Astrocyte of the spinal cord (primary cell): ENCODE results near the gene APOA1.

ENCODE experiments used
- DNase-seq: peaks from one replicate; pipeline ENCODE4 v3.0.0; 2011; ENCODE audit warnings: low read depth, low spot score
- H3K4me3 ChIP-seq: 2 replicates; pipeline ENCODE4 v1.5.1; 2011; ENCODE audit warnings: low read depth, mild to moderate bottlenecking, low read length, moderate library complexity
- in situ Hi-C: cut with HindIII; loops from 2 replicates; pipeline ENCODE4 v1.10.0; 2017; ENCODE audit warnings: low sequenced_read_pairs
- TF ChIP-seq, protein P1 (sequence below): IDR thresholded peaks from 2 replicates; pipeline ENCODE4 v1.5.1; 2012; ENCODE audit warnings: low read depth, mild to moderate bottlenecking, low read length, inconsistent platforms

APOA1 gene

DNA sequence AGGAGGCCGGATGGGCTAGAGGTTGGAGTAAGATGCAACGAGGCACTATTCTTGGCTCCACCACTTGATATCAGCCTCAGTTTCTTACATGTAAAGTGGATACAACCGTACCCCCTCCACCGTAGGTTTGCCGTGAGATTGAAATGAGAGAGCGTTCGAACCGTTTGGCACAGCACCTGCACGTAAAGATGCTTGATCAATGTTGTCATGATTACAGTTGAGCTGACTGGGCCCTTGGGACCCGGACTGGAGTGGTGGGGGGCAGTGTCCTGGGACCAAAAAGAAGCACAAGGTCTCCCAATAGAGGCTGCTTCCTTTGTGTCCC lies 4.0 kb downstream of the APOA1 start:
- in situ Hi-C loops: no loop called here
- TF ChIP-seq, protein P1, sequence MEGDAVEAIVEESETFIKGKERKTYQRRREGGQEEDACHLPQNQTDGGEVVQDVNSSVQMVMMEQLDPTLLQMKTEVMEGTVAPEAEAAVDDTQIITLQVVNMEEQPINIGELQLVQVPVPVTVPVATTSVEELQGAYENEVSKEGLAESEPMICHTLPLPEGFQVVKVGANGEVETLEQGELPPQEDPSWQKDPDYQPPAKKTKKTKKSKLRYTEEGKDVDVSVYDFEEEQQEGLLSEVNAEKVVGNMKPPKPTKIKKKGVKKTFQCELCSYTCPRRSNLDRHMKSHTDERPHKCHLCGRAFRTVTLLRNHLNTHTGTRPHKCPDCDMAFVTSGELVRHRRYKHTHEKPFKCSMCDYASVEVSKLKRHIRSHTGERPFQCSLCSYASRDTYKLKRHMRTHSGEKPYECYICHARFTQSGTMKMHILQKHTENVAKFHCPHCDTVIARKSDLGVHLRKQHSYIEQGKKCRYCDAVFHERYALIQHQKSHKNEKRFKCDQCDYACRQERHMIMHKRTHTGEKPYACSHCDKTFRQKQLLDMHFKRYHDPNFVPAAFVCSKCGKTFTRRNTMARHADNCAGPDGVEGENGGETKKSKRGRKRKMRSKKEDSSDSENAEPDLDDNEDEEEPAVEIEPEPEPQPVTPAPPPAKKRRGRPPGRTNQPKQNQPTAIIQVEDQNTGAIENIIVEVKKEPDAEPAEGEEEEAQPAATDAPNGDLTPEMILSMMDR: no peak
- H3K4me3 ChIP-seq: no peak overlapping the region
- DNase-seq: no peak

DNA sequence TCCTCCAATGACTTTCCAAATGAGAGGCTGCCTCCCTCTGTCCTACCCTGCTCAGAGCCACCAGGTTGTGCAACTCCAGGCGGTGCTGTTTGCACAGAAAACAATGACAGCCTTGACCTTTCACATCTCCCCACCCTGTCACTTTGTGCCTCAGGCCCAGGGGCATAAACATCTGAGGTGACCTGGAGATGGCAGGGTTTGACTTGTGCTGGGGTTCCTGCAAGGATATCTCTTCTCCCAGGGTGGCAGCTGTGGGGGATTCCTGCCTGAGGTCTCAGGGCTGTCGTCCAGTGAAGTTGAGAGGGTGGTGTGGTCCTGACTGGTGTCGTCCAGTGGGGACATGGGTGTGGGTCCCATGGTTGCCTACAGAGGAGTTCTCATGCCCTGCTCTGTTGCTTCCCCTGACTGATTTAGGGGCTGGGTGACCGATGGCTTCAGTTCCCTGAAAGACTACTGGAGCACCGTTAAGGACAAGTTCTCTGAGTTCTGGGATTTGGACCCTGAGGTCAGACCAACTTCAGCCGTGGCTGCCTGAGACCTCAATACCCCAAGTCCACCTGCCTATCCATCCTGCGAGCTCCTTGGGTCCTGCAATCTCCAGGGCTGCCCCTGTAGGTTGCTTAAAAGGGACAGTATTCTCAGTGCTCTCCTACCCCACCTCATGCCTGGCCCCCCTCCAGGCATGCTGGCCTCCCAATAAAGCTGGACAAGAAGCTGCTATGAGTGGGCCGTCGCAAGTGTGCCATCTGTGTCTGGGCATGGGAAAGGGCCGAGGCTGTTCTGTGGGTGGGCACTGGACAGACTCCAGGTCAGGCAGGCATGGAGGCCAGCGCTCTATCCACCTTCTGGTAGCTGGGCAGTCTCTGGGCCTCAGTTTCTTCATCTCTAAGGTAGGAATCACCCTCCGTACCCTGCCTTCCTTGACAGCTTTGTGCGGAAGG lies 4.8 kb downstream of the APOA1 start:
- TF ChIP-seq, protein P1: no peak
- no peak overlapping the region for H3K4me3 ChIP-seq
- DNase-seq: no peak
- in situ Hi-C loops: no loop called here

DNA sequence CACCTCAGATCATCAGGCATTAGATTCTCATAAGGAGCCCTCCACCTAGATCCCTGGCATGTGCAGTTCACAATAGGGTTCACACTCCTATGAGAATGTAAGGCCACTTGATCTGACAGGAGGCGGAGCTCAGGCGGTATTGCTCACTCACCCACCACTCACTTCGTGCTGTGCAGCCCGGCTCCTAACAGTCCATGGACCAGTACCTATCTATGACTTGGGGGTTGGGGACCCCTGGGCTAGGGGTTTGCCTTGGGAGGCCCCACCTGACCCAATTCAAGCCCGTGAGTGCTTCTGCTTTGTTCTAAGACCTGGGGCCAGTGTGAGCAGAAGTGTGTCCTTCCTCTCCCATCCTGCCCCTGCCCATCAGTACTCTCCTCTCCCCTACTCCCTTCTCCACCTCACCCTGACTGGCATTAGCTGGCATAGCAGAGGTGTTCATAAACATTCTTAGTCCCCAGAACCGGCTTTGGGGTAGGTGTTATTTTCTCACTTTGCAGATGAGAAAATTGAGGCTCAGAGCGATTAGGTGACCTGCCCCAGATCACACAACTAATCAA lies 5.6 kb downstream of the APOA1 start:
- in situ Hi-C loops: no loop called here
- DNase-seq: no peak
- TF ChIP-seq, protein P1: no peak
- H3K4me3 ChIP-seq: no peak overlapping the region

DNA sequence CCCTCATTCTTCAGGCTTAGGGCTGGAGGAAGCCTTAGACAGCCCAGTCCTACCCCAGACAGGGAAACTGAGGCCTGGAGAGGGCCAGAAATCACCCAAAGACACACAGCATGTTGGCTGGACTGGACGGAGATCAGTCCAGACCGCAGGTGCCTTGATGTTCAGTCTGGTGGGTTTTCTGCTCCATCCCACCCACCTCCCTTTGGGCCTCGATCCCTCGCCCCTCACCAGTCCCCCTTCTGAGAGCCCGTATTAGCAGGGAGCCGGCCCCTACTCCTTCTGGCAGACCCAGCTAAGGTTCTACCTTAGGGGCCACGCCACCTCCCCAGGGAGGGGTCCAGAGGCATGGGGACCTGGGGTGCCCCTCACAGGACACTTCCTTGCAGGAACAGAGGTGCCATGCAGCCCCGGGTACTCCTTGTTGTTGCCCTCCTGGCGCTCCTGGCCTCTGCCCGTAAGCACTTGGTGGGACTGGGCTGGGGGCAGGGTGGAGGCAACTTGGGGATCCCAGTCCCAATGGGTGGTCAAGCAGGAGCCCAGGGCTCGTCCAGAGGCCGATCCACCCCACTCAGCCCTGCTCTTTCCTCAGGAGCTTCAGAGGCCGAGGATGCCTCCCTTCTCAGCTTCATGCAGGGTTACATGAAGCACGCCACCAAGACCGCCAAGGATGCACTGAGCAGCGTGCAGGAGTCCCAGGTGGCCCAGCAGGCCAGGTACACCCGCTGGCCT lies 7.1 kb downstream of the APOA1 start:
- TF ChIP-seq, protein P1: no peak
- H3K4me3 ChIP-seq: no peak overlapping the region
- no peak for DNase-seq
- in situ Hi-C loops: no loop called here

DNA sequence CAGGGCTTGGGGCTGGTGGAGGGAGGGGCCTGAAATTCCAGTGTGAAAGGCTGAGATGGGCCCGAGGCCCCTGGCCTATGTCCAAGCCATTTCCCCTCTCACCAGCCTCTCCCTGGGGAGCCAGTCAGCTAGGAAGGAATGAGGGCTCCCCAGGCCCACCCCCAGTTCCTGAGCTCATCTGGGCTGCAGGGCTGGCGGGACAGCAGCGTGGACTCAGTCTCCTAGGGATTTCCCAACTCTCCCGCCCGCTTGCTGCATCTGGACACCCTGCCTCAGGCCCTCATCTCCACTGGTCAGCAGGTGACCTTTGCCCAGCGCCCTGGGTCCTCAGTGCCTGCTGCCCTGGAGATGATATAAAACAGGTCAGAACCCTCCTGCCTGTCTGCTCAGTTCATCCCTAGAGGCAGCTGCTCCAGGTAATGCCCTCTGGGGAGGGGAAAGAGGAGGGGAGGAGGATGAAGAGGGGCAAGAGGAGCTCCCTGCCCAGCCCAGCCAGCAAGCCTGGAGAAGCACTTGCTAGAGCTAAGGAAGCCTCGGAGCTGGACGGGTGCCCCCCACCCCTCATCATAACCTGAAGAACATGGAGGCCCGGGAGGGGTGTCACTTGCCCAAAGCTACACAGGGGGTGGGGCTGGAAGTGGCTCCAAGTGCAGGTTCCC lies 7.8 kb downstream of the APOA1 start, which contains the start of gene APOC3:
Gene APOC3, plus strand, starts transcription at position 383 of the 659 bp plus-strand sequence. CDS start 676 bp downstream, outside the sequence.
- TF ChIP-seq, protein P1: no peak
- H3K4me3 ChIP-seq: no peak within 1 kb of the TSS
- DNase-seq: no peak
- in situ Hi-C loops: no loop called here
